HepG2 (cell line): ENCODE measurements around the gene CD81. TPM values are rescaled to one million over a fixed set of nuclear protein-coding genes. Genes with fewer than 3 reads are reported as not detected.

ENCODE experiments used
- ARID5B ChIP-seq: IDR thresholded peaks from 2 replicates; pipeline ENCODE4 v1.4.0; 2020; ENCODE audit warnings: mild to moderate bottlenecking, missing genetic modification reagents
- ATF3 ChIP-seq: sonication (generic); formaldehyde crosslinking; IDR thresholded peaks from 2 replicates; pipeline ENCODE4 v1.4.0; 2020; ENCODE audit warnings: missing genetic modification reagents
- BHLHE40 ChIP-seq: IDR thresholded peaks from 2 replicates; pipeline ENCODE4 v1.6.1; 2011; ENCODE audit warnings: low read length, improper control_type of control experiment
- NFE2L1 ChIP-seq: sonication (generic); formaldehyde crosslinking; IDR thresholded peaks from 2 replicates; pipeline ENCODE4 v1.4.0; 2020; ENCODE audit warnings: missing genetic modification reagents, mild to moderate bottlenecking, borderline replicate concordance
- PRMT3 ChIP-seq: sonication (generic); formaldehyde crosslinking; IDR thresholded peaks from 2 replicates; pipeline ENCODE4 v1.8.1; 2022; ENCODE audit warnings: low read depth, mild to moderate bottlenecking, moderate library complexity, missing genetic modification reagents, borderline replicate concordance
- RAD21 ChIP-seq: fragments of 450-650 bp; formaldehyde crosslinking; IDR thresholded peaks from 2 replicates; pipeline ENCODE4 v1.5.0; 2020; ENCODE audit warnings: mild to moderate bottlenecking
- ZNF235 ChIP-seq: sonication (generic); formaldehyde crosslinking; IDR thresholded peaks from 2 replicates; pipeline ENCODE4 v1.8.1; 2023; ENCODE audit warnings: mild to moderate bottlenecking, missing genetic modification reagents, borderline replicate concordance
- ZNF274 ChIP-seq: sonication (generic); formaldehyde crosslinking; IDR thresholded peaks from 2 replicates; pipeline ENCODE4 v1.5.1; 2020; ENCODE audit warnings: mild to moderate bottlenecking, missing genetic modification reagents
- polyA plus RNA-seq, 8 experiments: library from polyadenylated mRNA; depleted of rRNA in 3 of 8; stranded (reverse) in 7 of 8; unstranded in 1 of 8; fragments of >200 nt; fragmentation: Illumina TruSeq in 4 of 8; extraction: Trizol in 4 of 8; gene quantifications; 2 replicates each; pipeline versions ENCODE4 v1.2.1 to v1.2.3, GENCODE V29; 2011 to 2016; ENCODE audit warnings: low read depth in 4 of 8, missing spikeins in 1 of 8, mixed read lengths in 1 of 8; ENCODE audit not compliant: insufficient read depth in 1 of 8
- total RNA-seq, 5 experiments: library from RNA; depleted of rRNA; stranded (reverse); fragments of >200 nt; fragmentation: Illumina TruSeq; extraction: Trizol; gene quantifications; 2 replicates each; pipeline ENCODE4 v1.2.3, GENCODE V29; 2016; ENCODE audit warnings: low read depth in 1 of 5
- TF ChIP-seq, protein P1 (sequence below): sonication (generic); formaldehyde crosslinking; IDR thresholded peaks from 2 replicates; pipeline ENCODE4 v1.4.0; 2020; ENCODE audit warnings: missing genetic modification reagents
- TF ChIP-seq, protein P2 (sequence below): sonication (generic); formaldehyde crosslinking; IDR thresholded peaks from 2 replicates; pipeline ENCODE4 v1.5.1; 2020; ENCODE audit warnings: missing genetic modification reagents, mild to moderate bottlenecking, borderline replicate concordance

CD81 gene
- total and polyA plus RNA-seq, 2 of the 13 experiments (the other 11 are each of a cell fraction or from before 2014, with no cell fraction given), result not detected

DNA sequence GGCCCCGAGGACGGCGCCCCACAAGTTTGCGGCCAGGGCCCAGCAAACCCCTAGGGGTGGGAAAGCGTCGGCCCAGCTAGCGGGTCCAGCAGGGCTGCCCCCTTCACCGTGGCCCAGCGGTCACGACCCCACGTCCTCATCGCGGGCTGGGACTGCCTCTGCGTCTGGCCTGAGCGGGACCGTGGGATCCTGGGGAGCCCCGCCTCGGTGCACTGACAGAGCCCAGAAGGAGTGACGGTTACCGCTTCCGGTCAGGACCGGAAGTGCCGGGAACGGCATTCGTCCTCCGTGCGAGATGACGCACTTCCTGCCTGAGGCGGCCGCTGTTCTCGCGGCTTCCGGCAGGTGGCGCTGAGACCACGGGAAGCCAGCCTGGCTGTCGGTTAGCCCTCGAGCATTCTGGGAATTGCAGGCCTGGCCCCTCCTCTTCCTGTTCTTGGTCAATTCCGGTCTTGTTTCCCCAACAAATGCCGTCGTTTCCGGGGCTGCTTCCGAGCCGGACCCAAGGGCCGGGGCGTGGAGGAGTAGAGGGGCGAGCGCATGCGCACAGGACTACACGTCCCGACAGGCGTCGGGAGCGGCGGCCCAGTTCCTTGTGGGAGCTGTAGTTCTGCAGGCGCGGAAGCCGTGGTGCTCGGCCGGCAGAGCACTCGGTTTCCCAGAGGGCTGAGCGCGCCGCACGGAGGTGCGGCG is 23.1 kb downstream of the CD81 start, which contains the start of gene TSSC4 (continued):
- TF ChIP-seq ARID5B (CRISPR knock-in tag), result peak; percentile 66; the same call in 1 of the 2 replicates
- TF ChIP-seq, protein P1, sequence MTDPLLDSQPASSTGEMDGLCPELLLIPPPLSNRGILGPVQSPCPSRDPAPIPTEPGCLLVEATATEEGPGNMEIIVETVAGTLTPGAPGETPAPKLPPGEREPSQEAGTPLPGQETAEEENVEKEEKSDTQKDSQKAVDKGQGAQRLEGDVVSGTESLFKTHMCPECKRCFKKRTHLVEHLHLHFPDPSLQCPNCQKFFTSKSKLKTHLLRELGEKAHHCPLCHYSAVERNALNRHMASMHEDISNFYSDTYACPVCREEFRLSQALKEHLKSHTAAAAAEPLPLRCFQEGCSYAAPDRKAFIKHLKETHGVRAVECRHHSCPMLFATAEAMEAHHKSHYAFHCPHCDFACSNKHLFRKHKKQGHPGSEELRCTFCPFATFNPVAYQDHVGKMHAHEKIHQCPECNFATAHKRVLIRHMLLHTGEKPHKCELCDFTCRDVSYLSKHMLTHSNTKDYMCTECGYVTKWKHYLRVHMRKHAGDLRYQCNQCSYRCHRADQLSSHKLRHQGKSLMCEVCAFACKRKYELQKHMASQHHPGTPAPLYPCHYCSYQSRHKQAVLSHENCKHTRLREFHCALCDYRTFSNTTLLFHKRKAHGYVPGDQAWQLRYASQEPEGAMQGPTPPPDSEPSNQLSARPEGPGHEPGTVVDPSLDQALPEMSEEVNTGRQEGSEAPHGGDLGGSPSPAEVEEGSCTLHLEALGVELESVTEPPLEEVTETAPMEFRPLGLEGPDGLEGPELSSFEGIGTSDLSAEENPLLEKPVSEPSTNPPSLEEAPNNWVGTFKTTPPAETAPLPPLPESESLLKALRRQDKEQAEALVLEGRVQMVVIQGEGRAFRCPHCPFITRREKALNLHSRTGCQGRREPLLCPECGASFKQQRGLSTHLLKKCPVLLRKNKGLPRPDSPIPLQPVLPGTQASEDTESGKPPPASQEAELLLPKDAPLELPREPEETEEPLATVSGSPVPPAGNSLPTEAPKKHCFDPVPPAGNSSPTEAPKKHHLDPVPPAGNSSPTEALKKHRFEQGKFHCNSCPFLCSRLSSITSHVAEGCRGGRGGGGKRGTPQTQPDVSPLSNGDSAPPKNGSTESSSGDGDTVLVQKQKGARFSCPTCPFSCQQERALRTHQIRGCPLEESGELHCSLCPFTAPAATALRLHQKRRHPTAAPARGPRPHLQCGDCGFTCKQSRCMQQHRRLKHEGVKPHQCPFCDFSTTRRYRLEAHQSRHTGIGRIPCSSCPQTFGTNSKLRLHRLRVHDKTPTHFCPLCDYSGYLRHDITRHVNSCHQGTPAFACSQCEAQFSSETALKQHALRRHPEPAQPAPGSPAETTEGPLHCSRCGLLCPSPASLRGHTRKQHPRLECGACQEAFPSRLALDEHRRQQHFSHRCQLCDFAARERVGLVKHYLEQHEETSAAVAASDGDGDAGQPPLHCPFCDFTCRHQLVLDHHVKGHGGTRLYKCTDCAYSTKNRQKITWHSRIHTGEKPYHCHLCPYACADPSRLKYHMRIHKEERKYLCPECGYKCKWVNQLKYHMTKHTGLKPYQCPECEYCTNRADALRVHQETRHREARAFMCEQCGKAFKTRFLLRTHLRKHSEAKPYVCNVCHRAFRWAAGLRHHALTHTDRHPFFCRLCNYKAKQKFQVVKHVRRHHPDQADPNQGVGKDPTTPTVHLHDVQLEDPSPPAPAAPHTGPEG (CRISPR knock-in tag), result peak; percentile 34; the same call in 1 of the 2 replicates
- TF ChIP-seq, protein P2, sequence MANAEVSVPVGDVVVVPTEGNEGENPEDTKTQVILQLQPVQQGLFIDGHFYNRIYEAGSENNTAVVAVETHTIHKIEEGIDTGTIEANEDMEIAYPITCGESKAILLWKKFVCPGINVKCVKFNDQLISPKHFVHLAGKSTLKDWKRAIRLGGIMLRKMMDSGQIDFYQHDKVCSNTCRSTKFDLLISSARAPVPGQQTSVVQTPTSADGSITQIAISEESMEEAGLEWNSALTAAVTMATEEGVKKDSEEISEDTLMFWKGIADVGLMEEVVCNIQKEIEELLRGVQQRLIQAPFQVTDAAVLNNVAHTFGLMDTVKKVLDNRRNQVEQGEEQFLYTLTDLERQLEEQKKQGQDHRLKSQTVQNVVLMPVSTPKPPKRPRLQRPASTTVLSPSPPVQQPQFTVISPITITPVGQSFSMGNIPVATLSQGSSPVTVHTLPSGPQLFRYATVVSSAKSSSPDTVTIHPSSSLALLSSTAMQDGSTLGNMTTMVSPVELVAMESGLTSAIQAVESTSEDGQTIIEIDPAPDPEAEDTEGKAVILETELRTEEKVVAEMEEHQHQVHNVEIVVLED, result peak; percentile 98
- no peak; the same call in 1 of the 2 replicates for TF ChIP-seq ATF3 (CRISPR knock-in tag)
- TF ChIP-seq NFE2L1 (CRISPR knock-in tag), result 0 out of 2 replicates have a peak, but pooled peaks have one; percentile 55
- no peak for TF ChIP-seq PRMT3 (CRISPR knock-in tag)
- peak; percentile 71 for TF ChIP-seq ZNF274 (CRISPR knock-in tag)
- no peak; the same call in 1 of the 2 replicates for TF ChIP-seq ZNF235 (CRISPR knock-in tag)
- 0 out of 2 replicates have a peak, but pooled peaks have one; percentile 22 for TF ChIP-seq BHLHE40
- TF ChIP-seq RAD21 (CRISPR knock-in tag), result peak; percentile 97
